ENCODE measurements around the gene LAMA3. TPM values are rescaled to one million over a fixed set of nuclear protein-coding genes. Genes with fewer than 3 reads are reported as not detected.

LAMA3 gene
- total RNA-seq, 2 donors from 2014 or later: 9.3 to 21.1 TPM

DNA sequence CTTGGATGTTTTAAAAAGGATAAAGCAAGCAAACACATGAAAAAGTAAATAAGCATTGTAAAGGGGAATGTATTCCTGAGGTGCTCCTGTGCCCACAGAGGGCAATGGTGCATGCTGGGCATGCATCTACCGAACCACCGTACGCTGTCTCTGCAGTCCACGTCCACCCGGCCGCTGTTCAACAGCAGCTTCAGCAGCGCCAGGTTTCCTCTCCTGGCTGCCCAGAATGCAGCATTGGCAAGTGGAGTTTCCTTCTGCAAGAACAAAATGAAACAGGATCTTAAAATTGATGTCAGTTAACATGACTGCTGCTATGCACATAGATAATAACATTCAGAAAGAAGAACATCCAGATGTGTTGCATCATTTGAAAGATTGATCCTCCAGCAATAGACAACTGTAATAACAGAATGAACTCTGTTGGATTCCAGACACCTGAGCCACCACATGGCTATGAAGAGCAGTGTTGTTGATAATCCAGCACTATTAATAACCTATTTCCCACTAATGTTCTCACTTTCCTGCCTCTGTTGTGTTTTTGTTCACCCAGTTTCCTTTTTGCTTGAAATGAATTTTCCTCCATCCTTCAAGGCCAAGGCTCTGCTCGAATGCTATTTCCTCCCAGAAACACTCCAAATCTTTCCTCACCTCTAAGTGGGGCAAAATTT lies 40.2 kb upstream of the LAMA3 start:
- ATAC-seq: no peak

DNA sequence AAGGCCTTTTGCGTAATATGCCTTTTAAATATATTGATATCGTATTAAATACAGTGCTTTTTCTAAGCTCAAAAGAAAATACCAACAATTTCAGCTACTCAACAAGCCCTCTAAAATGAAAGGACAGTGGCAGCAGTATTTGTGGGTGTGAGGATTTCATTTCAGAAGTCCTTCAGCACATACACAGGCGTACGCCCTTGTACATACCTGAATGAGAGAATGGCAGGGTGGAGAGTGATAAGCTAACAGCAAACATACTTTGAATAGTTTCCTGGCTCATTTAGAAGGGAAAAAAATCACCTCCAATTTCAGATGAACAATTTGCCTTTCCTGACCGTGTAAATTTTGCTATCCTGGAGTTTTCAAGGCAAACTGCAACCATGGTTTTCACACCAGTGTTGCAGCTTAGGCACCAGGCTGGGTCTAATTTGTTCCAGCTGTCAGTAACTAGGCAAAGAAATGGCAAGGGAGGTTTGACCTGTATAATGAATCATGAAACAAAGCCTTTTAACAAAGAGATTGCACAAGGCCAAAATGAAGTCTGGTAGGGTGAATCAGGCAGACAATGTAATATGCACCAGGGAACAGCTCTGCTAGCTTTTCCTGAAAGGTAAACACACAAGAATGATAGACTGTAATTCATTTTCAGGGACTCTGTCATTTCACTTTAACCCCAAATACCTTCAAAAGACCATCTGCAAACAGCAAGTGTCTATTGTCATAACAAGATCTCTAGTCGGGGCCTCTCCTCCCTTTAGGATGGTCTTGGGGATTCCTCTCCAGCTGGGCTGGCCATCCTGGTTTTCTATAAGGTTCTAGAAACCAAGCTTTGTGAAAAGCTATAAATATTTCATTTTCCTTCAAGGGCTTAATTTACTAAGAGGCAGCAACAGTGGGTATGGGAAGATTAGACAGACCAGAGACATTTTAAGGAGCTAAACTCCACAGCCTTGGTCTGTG lies 38.0 kb upstream of the LAMA3 start:
- ATAC-seq (peak; percentile 85), DNase-seq (peak in 1 of 4 donors; percentile 26)

More for the DNA sequence above, 40.2 kb upstream of the LAMA3 start:
- intact Hi-C loops (cut with DNase I): no loop called here
- Histone ChIP-seq H3K9me3 (no peaks in the 10 kb centered on the region), H3K4me3 (no peak overlapping the region), H3K4me1 (peaks cover 6% of the 10 kb centered on the region), H3K27me3 (no peaks in the 10 kb centered on the region), H3K36me3 (replicated peaks in 1 of 2; ENCODE audit: insufficient read depth in 1 of 2, low read depth in 2 of 2) (no peaks in the 10 kb centered on the region), H3K27ac (no peak overlapping the region)
- DNase-seq: no peak
- no peak for TF ChIP-seq POLR2A (IDR thresholded peaks at IDR 0.05)
- TF ChIP-seq, protein P1, sequence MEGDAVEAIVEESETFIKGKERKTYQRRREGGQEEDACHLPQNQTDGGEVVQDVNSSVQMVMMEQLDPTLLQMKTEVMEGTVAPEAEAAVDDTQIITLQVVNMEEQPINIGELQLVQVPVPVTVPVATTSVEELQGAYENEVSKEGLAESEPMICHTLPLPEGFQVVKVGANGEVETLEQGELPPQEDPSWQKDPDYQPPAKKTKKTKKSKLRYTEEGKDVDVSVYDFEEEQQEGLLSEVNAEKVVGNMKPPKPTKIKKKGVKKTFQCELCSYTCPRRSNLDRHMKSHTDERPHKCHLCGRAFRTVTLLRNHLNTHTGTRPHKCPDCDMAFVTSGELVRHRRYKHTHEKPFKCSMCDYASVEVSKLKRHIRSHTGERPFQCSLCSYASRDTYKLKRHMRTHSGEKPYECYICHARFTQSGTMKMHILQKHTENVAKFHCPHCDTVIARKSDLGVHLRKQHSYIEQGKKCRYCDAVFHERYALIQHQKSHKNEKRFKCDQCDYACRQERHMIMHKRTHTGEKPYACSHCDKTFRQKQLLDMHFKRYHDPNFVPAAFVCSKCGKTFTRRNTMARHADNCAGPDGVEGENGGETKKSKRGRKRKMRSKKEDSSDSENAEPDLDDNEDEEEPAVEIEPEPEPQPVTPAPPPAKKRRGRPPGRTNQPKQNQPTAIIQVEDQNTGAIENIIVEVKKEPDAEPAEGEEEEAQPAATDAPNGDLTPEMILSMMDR (IDR thresholded peaks at IDR 0.05): no peak
- WGBS, 2 donors: 59 to 85% methylated on average over 8 of the region's 8 CpGs

DNA sequence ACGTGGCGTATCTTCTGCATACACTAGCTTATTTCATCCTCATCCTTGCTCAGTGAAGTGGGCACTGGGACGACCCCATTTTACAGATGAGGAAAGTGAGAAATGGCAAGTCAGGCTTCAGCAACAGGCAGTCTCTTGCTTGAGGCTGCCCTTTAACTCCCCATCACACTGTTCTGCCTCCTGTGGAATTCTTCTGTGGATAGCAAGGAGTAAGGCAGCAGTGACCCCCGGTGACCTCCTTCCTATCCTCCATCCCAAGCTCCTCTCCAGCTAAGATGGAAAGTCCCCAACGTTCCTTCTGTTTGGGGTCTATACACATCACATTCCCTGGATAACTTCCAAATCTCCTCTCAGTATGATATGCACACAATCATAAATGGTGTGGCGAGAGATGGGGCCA lies 37.0 kb upstream of the LAMA3 start:
- H3K9me3 ChIP-seq: no peaks in the 10 kb centered on the region
- H3K27me3 ChIP-seq: no peaks in the 10 kb centered on the region
- H3K4me3 ChIP-seq: no peak overlapping the region
- H3K27ac ChIP-seq: no peak overlapping the region
- WGBS, 2 donors: 70 to 73% methylated on average over 6 of the region's 6 CpGs
- no peak for TF ChIP-seq POLR2A (IDR thresholded peaks at IDR 0.05)
- TF ChIP-seq, protein P1 (IDR thresholded peaks at IDR 0.05): no peak
- intact Hi-C loops (cut with DNase I): no loop called here
- DNase-seq (no peak), ATAC-seq (no peak)
- H3K4me1 ChIP-seq: peaks cover 6% of the 10 kb centered on the region
- no peaks in the 10 kb centered on the region for H3K36me3 ChIP-seq (replicated peaks in 1 of 2; ENCODE audit: insufficient read depth in 1 of 2, low read depth in 2 of 2)

More for the DNA sequence above, 38.0 kb upstream of the LAMA3 start:
- peak overlapping the region in 3 of 4 donors; percentile 36 to 65 (median 57) for H3K27ac ChIP-seq
- no peaks in the 10 kb centered on the region for H3K9me3 ChIP-seq
- WGBS, 2 donors: 54 to 61% methylated on average over 6 of the region's 6 CpGs
- no peak overlapping the region for H3K4me3 ChIP-seq
- intact Hi-C loops (cut with DNase I): no loop called here
- peaks cover 6% of the 10 kb centered on the region for H3K4me1 ChIP-seq
- H3K27me3 ChIP-seq: no peaks in the 10 kb centered on the region
- no peaks in the 10 kb centered on the region for H3K36me3 ChIP-seq (replicated peaks in 1 of 2; ENCODE audit: insufficient read depth in 1 of 2, low read depth in 2 of 2)
- no peak for TF ChIP-seq POLR2A (IDR thresholded peaks at IDR 0.05)
- TF ChIP-seq, protein P1 (IDR thresholded peaks at IDR 0.05): no peak

DNA sequence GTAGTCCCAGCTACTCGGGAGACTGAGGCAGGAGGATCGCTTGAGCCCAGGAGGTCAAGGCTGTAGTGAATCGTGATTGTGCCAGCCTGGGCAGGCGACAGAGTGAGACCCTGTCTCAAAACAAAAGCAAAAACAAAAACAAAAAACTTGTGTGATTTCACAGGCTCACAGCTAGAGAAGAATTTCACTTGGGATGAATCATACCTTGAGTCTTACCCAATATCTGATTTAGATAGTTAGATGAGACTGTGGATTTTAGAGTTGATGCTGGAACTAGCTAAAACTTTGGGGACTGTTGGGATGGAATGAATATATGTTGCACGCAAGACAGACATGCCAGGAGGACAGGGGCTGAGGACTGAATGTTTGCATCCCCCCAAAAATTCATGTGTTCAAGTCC lies 31.0 kb upstream of the LAMA3 start:
- DNase-seq: no peak
- no peak for ATAC-seq
- intact Hi-C loops (cut with DNase I): no loop called here

More for the DNA sequence above, 31.0 kb upstream of the LAMA3 start:
- no peaks in the 10 kb centered on the region for H3K9me3 ChIP-seq
- no peak for TF ChIP-seq POLR2A (IDR thresholded peaks at IDR 0.05)
- TF ChIP-seq, protein P1 (IDR thresholded peaks at IDR 0.05): no peak
- H3K36me3 ChIP-seq (replicated peaks in 1 of 2; ENCODE audit: insufficient read depth in 1 of 2, low read depth in 2 of 2): no peaks in the 10 kb centered on the region
- 75 to 80% methylated on average over 5 of the region's 5 CpGs for WGBS, 2 donors
- no peak overlapping the region for H3K4me3 ChIP-seq
- H3K27me3 ChIP-seq: peaks cover 0 to 2% of the 10 kb centered on the region in 2 donors
- H3K27ac ChIP-seq: no peak overlapping the region
- peaks cover 8% of the 10 kb centered on the region for H3K4me1 ChIP-seq
